Smooth muscle cell (in vitro differentiated cells): ENCODE measurements around the gene EPHA4. TPM values are rescaled to one million over a fixed set of nuclear protein-coding genes. Genes with fewer than 3 reads are reported as not detected.
A peak's percentile ranks its signal among the peaks of the same experiment; 100 is the strongest.

Experiments used
- DNase-seq: peaks from one replicate; lab custom pipeline; 2025; ENCODE audit not compliant: unreplicated experiment; lab: John Stamatoyannopoulos, UW
- H2AFZ ChIP-seq: fragments of 200-600 bp; sonication (generic); 2 replicates; pipeline ENCODE4 v1.6.0; 2016; ENCODE audit warnings: antibody characterized with exemption, low read depth, mild to moderate bottlenecking
- H3F3A ChIP-seq: fragments of 200-600 bp; sonication (generic); 2 replicates; pipeline ENCODE4 v1.6.0; 2017; ENCODE audit warnings: antibody characterized with exemption, low read depth
- H3K27ac ChIP-seq: fragments of 200-600 bp; sonication (generic); 2 replicates; pipeline ENCODE4 v1.5.1; 2016; ENCODE audit warnings: low read depth, mild to moderate bottlenecking
- H3K27me3 ChIP-seq: fragments of 200-600 bp; sonication (generic); 2 replicates; pipeline ENCODE4 v1.6.1; 2016; ENCODE audit warnings: low read depth, mild to moderate bottlenecking
- H3K36me3 ChIP-seq: fragments of 200-600 bp; sonication (generic); 2 replicates; pipeline ENCODE4 v1.5.1; 2016; ENCODE audit warnings: low read depth
- H3K4me1 ChIP-seq: fragments of 200-600 bp; sonication (generic); 2 replicates; pipeline ENCODE4 v1.5.1; 2016; ENCODE audit warnings: low read depth
- H3K4me2 ChIP-seq: fragments of 200-600 bp; sonication (generic); 2 replicates; pipeline ENCODE4 v1.6.0; 2016; ENCODE audit warnings: mild to moderate bottlenecking
- H3K4me3 ChIP-seq: fragments of 200-600 bp; sonication (generic); 2 replicates; pipeline ENCODE4 v1.5.1; 2016; ENCODE audit warnings: mild to moderate bottlenecking
- H3K79me2 ChIP-seq: fragments of 200-600 bp; sonication (generic); 2 replicates; pipeline ENCODE4 v1.6.0; 2016; ENCODE audit warnings: low read depth, mild to moderate bottlenecking
- H3K9ac ChIP-seq: fragments of 200-600 bp; sonication (generic); 2 replicates; pipeline ENCODE4 v1.6.0; 2016; ENCODE audit warnings: low read depth
- H3K9me3 ChIP-seq: fragments of 200-600 bp; sonication (generic); replicated peaks from 2 replicates; pipeline ENCODE4 v1.5.1; 2016; ENCODE audit warnings: low read depth
- H4K20me1 ChIP-seq: fragments of 200-600 bp; sonication (generic); 2 replicates; pipeline ENCODE4 v1.6.0; 2016; ENCODE audit warnings: low read depth
- CTCF ChIP-seq: fragments of 200-600 bp; sonication (generic); IDR thresholded peaks from 2 replicates; pipeline ENCODE4 v1.5.1; 2017; ENCODE audit warnings: borderline replicate concordance, mild to moderate bottlenecking, antibody characterized with exemption; ENCODE audit not compliant: insufficient read depth, poor library complexity, severe bottlenecking
- WGBS: methylation state at CpG from one replicate; pipeline ENCODE4 v1.1.7; 2016; ENCODE audit warnings: low lambda C conversion rate; 5-methylcytosine and 5-hydroxymethylcytosine counted together
- polyA plus RNA-seq: library from polyadenylated mRNA; unstranded; fragments of >200 nt; fragmentation: Nextera tagmentation; extraction: Ambion mirVana; gene quantifications from 2 replicates; pipeline ENCODE4 v1.2.1, GENCODE V29; 2016
- total RNA-seq: library from RNA; depleted of rRNA; stranded (reverse); fragments of >200 nt; gene quantifications from 2 replicates; pipeline ENCODE4 v1.2.3, GENCODE V29; 2014

The EPHA4 gene
- total and polyA plus RNA-seq, 2 experiments from 2014 or later, result 2.8 to 48.3 TPM

GRCh38 chr2:221532641-221533040 lies 39.5 kb downstream of the EPHA4 start:
- 76% methylated on average over 3 of the region's 3 CpGs for WGBS

DNA sequence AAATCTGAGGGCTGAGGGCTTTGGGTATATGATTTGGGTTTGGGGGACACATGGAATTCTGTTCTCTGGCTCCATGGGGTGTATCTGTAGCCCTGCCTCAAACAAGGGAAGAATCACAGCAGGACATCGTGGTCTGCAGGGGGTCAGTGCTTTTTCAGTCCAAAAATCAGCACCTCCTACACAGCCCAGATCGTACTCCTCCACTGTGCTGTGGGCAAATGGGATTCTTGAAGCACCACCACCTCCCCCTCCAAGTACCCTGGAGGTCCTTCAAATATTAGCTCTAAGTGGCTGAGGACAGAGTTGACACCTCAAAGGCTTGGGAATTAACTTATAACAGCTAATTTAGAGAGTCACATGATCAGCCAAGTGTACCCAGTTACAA lies 41.5 kb downstream of the EPHA4 start:
- Histone ChIP-seq H3K36me3 (no peaks in the 10 kb centered on the region), H2AFZ (no peak overlapping the region), H3K27me3 (peaks cover 16% of the 10 kb centered on the region), H3K79me2 (no peaks in the 10 kb centered on the region), H3K4me2 (peak overlapping the region; percentile 78), H3K9ac (no peak overlapping the region), H3K9me3 (no peaks in the 10 kb centered on the region), H4K20me1 (no peaks in the 10 kb centered on the region), H3K4me1 (peaks cover 22% of the 10 kb centered on the region), H3K4me3 (no peak overlapping the region), H3F3A (no peaks in the 10 kb centered on the region), H3K27ac (no peak overlapping the region)
- DNase-seq, result no peak
- no peak for TF ChIP-seq CTCF
- 92% methylated on average over 2 of the region's 2 CpGs for WGBS

More at GRCh38 chr2:221532641-221533040, 39.5 kb downstream of the EPHA4 start:
- H2AFZ ChIP-seq, result no peak overlapping the region
- H3K79me2 ChIP-seq, result no peaks in the 10 kb centered on the region
- H3K27ac ChIP-seq, result no peak overlapping the region
- H3K36me3 ChIP-seq, result no peaks in the 10 kb centered on the region
- no peak overlapping the region for H3K9ac ChIP-seq
- no peaks in the 10 kb centered on the region for H4K20me1 ChIP-seq
- peaks cover 19% of the 10 kb centered on the region for H3K27me3 ChIP-seq
- no peak for DNase-seq
- H3K9me3 ChIP-seq, result no peaks in the 10 kb centered on the region
- no peak overlapping the region for H3K4me3 ChIP-seq
- no peaks in the 10 kb centered on the region for H3F3A ChIP-seq
- no peak overlapping the region for H3K4me2 ChIP-seq
- no peak for TF ChIP-seq CTCF
- peaks cover 22% of the 10 kb centered on the region for H3K4me1 ChIP-seq

- Histone ChIP-seq H3K9ac (peak overlapping the region; percentile 4), H3K4me1 (peaks cover 22% of the 10 kb centered on the region), H3K4me2 (peak overlapping the region; percentile 78), H4K20me1 (no peaks in the 10 kb centered on the region), H3K27me3 (peaks cover 10% of the 10 kb centered on the region), H3K36me3 (no peaks in the 10 kb centered on the region), H3K4me3 (no peak overlapping the region), H3K9me3 (no peaks in the 10 kb centered on the region), H3K27ac (peak overlapping the region; percentile 43), H2AFZ (peak overlapping the region; percentile 34), H3K79me2 (no peaks in the 10 kb centered on the region), H3F3A (no peaks in the 10 kb centered on the region)
- TF ChIP-seq CTCF, result no peak
- DNase-seq, result no peak
- 66% methylated on average over 10 of the region's 10 CpGs for WGBS
These were observed 42.0 kb downstream of the EPHA4 start for GRCh38 chr2:221529943-221530652.
